GM12864 (cell line): ENCODE results near the gene LGI2.

Experiments used
- DNase-seq: peaks from one replicate; pipeline ENCODE4 v3.0.0-alpha.2; 2011; ENCODE audit warnings: low read depth
- H3K4me3 ChIP-seq: 2 replicates; pipeline ENCODE4 v1.5.1; 2011; ENCODE audit warnings: mild to moderate bottlenecking, low read depth, low read length, control low read depth
- TF ChIP-seq, protein P1 (sequence below): IDR thresholded peaks from 2 replicates; pipeline ENCODE4 v1.5.1; 2011; ENCODE audit warnings: low read depth, mild to moderate bottlenecking, moderate library complexity, low read length, control low read depth, inconsistent platforms; ENCODE audit errors: missing control alignments

The LGI2 gene

DNA sequence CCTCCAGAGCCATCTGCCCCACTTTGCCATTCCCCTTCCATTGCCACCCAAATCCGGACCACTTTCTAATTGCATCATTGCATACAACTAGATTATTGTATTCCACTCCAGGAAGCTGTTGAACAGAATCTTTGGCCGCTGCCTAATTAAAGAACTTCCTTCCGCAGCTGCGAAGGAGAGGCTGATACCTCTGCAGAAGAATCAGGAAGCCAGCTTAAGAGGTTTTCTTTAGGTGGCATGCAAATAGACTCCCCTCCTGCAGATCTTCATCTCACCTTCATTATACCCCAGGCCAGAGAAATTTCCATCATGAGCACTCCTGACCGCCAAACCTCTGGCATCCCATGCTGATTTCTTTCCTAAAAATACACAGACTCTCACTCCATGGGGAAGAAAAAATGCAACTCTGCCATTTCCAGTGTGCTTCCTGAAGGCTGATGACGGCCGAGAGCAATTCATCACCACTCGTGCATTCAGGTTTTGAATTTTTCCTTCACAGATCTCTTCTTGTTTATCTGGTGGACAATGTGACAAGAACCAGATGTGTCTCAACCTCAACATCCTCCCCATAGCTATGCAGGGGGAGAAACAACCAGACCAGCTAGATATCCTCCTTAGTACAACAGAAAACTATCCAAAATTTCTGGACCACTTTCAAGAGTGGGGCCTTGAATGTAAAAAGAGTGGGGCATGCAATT is 31.2 kb downstream of the LGI2 start:
- TF ChIP-seq, protein P1, sequence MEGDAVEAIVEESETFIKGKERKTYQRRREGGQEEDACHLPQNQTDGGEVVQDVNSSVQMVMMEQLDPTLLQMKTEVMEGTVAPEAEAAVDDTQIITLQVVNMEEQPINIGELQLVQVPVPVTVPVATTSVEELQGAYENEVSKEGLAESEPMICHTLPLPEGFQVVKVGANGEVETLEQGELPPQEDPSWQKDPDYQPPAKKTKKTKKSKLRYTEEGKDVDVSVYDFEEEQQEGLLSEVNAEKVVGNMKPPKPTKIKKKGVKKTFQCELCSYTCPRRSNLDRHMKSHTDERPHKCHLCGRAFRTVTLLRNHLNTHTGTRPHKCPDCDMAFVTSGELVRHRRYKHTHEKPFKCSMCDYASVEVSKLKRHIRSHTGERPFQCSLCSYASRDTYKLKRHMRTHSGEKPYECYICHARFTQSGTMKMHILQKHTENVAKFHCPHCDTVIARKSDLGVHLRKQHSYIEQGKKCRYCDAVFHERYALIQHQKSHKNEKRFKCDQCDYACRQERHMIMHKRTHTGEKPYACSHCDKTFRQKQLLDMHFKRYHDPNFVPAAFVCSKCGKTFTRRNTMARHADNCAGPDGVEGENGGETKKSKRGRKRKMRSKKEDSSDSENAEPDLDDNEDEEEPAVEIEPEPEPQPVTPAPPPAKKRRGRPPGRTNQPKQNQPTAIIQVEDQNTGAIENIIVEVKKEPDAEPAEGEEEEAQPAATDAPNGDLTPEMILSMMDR, result no peak
- no peak overlapping the region for H3K4me3 ChIP-seq

GRCh38 chr4:24995346-24995919 is 35.3 kb downstream of the LGI2 start:
- no peak for DNase-seq
- H3K4me3 ChIP-seq, result no peak overlapping the region
- TF ChIP-seq, protein P1, result no peak

More for the DNA sequence above, 31.2 kb downstream of the LGI2 start:
- DNase-seq, result no peak

DNA sequence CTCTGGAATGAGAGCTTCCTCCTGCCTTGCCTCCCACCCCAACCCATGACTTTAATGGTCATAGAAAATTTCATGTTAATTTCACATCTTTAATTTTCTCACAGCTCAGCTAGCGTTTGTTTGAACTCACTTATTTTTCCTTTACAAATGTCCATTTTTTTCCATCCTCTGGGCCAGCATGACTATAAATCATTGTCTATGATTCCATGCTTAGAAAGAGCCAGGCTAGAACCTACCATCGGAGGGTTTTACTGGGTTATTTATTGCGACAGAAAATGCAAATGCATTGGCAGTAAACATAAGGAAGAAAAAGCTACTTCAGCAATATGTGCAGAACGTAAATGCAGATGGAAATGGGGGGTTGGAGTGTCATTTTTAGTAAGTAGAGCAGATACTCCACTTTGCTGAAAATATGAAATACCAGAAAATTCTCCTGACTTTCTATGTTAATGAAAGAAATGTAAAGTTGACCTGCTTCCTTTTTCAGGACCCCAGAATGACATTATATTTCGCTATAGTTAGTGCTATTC is 37.1 kb downstream of the LGI2 start:
- no peak for DNase-seq
- TF ChIP-seq, protein P1, result no peak
- H3K4me3 ChIP-seq, result no peak overlapping the region

- no peak for DNase-seq
- H3K4me3 ChIP-seq, result no peak overlapping the region
- TF ChIP-seq, protein P1, result no peak
Measured at GRCh38 chr4:24992968-24993367, 37.8 kb downstream of the LGI2 start.

GRCh38 chr4:24991015-24991414 is 39.7 kb downstream of the LGI2 start:
- no peak for DNase-seq
- no peak overlapping the region for H3K4me3 ChIP-seq
- TF ChIP-seq, protein P1, result no peak

DNA sequence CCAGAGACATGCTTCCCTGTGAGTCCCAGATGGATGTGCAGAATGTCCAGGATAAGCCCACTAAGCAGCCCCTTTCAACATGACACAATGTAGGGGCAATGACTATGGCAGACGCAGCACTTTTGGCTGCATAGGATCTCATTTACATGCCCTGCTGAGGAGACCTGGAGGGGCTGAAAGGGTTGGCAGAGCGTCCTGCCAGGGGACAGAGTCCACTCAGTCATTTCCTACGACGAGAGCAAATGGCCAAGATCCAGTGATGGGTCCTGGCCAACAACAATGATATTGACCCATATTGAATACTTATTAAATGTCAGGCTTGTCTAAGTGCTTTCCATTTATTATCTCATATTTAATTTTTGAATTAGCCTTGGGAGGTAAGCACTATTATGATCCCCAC is 41.4 kb downstream of the LGI2 start:
- no peak for DNase-seq
- TF ChIP-seq, protein P1, result no peak
- no peak overlapping the region for H3K4me3 ChIP-seq
